ENCODE measurements around the gene CCDC40.

Gene CCDC40

DNA sequence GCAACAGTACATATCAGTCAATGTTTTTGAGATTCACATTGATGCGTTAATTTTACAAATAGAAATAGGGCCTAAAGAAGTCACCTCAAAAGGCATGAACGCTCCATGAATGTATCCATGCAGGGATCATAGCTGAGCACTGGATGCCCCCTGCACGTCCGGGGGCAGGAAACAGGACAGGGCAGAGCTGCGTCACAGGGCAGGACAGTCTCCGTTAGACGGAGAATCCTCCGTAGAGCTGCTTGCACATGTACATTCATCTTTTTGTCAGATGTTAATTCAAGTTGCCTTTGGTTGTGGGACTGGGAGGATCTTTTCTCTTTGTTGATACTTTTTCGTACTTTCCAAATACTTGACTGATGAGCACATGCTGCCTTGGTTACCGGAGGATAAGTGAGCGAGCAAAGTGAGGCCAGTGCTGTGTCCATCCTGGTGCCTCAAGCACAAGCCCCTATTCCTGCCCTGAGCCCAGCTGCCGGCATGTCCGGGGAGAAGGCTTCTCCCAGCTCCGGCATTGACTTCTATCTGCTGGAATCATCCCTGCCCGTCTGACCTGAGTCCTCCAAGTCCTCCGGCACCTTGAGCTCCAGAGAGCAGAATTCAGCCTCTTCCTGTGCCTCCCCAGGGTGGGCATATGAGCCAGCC is 80.0 kb downstream of the CCDC40 start:
- no peak for DNase-seq (ENCODE audit: low read depth in 2 of 2)

DNA sequence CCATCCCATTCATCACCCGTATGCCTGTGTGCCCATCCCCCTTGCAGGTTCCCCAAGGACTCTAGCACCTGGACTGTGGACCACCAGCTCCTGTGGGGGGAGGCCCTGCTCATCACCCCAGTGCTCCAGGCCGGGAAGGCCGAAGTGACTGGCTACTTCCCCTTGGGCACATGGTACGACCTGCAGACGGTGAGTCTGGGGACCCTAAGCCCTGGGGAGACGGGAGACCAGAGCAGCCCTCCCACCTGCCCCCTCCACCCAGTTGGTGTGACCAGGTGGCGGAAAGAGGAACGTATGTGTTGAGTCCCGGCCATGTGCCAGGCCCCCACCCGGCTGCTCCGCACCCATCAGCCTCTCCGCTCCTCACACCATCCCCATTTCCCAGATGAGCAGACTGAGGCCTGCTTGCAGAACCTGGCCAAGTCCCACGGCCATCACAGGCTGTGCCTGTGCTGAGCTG is 80.5 kb downstream of the CCDC40 start:
- DNase-seq (ENCODE audit: low read depth in 2 of 2): no peak

DNA sequence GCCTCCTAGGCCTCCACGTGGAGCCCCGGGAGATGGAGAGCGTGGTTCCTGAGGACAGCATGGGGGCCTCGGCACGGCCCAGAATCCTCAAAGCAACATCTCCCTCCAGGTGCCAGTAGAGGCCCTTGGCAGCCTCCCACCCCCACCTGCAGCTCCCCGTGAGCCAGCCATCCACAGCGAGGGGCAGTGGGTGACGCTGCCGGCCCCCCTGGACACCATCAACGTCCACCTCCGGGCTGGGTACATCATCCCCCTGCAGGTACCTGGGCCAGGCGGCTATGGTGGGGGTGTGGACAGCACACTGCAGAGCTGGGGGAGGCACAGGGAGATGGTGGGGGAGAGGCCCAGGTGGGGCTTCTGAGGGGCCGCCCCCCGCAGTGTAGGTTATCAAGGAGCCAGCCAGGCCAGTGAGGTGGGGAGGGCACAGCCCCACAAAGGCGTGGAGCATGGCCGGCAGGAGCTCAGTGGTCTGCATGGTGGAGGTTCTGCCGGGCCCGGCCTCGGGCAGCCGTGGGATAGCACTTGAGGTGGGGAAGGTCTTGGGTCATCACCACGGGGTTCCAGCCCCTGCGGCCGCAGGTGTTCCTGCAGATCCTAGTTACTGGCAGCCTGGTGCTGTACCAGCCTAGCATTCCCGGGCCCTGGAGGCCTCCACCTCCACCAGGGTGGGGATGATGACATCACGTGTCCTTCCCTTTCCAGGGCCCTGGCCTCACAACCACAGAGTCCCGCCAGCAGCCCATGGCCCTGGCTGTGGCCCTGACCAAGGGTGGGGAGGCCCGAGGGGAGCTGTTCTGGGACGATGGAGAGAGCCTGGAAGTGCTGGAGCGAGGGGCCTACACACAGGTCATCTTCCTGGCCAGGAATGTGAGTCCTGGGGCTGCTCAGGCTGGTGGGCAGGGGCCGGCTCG is 81.3 kb downstream of the CCDC40 start:
- DNase-seq (ENCODE audit: low read depth in 2 of 2): no peak

DNA sequence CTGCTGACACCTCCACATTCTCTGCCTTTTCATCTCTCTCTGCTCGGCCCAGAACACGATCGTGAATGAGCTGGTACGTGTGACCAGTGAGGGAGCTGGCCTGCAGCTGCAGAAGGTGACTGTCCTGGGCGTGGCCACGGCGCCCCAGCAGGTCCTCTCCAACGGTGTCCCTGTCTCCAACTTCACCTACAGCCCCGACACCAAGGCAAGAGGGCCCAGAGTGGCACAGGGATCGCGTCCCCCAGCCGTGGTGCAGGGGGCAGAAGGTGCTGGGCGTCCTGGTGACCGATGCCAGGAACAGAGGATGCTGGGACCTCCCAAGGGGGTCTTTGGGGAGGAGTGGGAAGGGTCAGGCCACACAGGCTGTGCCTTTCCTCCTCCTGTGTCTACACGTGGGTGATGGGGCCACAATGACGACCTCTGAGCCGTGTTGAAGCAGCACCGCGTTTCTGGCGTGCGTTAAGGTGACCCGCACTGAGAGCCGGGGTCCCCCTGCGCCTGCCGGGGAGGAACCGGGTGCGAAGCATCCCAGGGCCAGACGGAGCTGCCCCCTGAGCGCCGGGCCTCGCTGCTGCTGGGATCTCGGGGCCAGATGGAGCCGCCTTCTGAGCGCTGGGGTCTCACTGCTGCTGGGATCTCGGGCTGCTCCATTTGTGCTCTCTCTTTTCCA is 82.3 kb downstream of the CCDC40 start:
- no peak for DNase-seq (ENCODE audit: low read depth in 2 of 2)

DNA sequence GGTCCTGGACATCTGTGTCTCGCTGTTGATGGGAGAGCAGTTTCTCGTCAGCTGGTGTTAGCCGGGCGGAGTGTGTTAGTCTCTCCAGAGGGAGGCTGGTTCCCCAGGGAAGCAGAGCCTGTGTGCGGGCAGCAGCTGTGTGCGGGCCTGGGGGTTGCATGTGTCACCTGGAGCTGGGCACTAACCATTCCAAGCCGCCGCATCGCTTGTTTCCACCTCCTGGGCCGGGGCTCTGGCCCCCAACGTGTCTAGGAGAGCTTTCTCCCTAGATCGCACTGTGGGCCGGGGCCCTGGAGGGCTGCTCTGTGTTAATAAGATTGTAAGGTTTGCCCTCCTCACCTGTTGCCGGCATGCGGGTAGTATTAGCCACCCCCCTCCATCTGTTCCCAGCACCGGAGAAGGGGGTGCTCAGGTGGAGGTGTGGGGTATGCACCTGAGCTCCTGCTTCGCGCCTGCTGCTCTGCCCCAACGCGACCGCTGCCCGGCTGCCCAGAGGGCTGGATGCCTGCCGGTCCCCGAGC is 82.9 kb downstream of the CCDC40 start:
- no peak for DNase-seq (ENCODE audit: low read depth in 2 of 2)

DNA sequence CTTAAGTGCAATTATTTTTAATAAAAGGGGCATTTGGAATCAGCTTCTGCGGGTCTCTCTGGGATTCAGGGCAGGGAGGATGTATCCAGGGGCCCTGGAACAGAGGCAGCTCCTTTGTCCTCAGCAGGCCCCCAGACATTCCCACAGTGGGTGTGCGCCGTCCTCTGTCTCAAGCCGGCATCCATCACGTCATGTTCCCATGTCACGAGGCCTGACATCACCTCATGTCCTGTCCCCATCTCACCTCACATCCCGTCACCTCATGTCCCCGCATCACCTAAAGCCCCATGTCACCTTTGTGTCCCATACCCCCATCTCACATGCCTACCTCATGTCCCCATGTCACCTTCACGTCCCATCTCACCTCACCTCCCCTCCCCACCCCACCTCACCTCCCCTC is 83.4 kb downstream of the CCDC40 start:
- DNase-seq (ENCODE audit: low read depth in 2 of 2): no peak

DNA sequence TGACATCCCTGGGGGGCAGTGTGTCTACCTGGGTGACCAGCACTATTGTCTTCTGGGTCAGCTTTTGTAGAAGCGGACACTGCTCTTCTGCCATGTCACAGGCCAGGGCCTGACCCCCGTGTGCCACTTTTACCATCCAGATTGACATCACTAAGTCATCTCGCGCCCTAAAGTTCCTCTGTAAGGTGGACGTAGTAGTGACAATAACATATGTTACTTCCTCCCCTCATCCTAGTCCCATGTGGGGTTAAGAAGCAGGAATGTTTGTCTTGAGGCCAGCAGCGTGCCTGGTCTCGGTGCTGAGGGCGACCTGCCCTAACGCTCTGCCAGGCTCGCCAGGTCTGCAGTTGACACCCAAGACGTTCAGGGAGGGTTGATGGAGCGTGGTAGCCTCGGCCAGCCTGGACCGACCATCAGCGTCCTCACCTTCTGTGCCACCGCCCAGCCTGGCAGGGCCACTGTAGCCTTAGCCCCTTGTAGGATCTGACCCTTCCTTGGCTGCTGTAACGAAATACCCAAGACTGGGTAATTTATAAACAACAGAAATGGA is 85.7 kb downstream of the CCDC40 start:
- no peak for DNase-seq (ENCODE audit: low read depth in 2 of 2)

DNA sequence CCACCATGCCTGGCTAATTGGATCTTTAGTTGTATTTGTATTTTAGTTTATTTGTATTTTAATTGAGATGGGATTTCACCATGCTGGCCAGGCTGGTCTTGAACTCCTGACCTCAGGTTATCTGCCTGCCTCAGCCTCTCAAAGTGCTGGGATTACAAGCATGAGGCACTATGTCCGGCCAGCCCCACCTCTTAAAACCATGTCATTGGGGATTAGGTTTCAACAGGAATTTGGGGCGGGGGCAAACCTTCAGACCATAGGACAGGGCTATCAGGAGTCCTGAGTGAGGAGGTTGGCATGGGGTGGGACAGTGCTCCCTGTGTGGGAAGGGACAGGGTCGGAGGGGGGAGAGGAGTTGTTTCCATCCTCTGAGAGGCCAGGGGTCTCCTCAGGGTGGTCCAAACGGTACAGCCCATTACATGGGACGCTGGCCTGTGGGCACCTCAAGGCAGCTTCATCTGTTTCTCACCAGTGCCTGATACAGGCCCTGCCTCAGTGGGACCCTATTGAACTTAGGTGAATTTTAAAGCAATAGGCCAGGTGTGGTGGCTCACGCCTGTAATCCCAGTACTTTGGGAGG is 86.6 kb downstream of the CCDC40 start:
- DNase-seq (ENCODE audit: low read depth in 2 of 2): no peak

DNA sequence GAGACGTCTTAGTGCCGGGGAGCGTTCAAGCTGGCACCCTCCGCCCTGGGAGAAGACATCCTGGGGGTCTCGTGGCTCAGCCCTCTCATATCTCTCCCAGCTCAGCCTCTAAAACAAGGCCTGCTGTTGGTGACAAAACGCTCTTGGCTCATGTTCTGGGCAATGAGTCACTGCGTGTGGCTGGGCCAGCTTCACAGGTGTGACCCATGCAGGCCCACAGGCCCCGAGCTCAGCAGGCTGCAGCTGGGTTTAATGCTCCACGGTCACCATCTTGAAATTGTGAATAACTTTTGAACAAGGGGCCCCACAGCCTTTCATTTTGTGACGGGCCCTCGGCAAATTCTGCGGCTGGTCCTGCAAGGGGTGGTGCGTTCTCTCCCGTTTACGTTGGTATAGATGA is 87.3 kb downstream of the CCDC40 start:
- no peak for DNase-seq (ENCODE audit: low read depth in 2 of 2)

DNA sequence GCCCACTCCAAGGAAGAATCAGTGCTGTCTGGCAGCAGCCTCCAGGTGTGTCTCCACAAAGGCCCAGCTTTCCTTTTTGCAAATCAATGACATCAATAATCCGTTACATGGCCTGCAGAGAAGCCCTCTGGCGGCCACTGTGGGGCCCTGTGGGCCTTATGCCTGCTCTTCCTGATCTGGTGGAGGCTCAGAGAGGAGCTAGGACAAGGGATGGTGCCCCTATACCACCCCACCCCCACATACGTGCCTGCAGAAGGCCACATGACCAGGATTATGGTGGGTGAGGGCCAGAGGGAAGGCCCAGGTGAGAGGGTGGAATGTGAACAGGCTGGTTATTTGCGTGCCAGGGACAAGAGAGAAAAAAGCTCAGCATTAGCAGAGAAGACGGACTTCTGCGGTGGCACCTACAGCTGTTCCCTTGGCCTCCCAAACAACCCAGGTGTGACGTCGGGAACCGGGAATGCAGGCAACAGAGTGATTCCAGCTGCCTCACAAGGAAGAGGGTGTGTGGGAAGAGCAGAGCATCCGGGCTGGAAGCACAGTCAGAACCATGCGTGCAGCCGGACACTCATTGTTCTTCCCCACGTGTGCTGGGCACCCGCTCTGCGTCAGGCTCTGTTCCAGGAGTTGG is 88.0 kb downstream of the CCDC40 start:
- DNase-seq (ENCODE audit: low read depth in 2 of 2): no peak

DNA sequence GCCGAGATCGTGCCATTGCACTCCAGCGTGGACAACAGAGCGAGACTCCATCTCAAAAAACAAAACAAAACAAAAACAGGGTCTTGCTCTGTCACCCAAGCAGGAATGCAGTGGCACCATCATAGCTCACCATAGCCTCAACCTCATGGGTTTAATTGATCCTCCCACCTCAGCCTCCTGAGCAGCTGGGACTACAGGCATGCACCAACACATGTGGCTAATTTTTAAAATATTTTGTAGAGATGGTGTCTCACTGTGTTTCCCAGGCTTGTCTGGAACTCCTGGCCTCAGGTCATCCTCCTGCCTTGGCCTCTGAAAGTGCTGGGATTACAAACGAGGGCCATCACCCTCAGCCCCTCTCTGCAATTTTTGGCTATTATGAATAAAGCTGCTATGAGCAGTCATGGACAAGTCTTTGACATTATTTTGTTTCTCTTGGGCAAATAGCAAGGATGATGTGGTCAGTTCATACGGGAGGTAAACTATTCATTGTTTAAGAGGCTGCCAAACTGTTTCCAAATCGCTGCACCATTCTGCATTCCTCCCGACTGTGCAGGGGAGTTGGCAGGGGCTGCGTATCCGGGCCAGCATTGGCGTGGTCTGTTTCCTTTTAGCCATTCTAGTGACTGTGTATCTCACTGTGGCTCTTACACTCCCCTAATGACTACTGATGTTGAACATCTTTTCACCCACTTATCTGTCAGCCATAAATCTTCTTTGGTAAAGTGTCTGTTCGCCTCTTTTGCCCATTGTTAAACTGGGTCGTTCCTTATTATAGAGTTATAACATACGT is 89.4 kb downstream of the CCDC40 start:
- no peak for DNase-seq (ENCODE audit: low read depth in 2 of 2)

DNA sequence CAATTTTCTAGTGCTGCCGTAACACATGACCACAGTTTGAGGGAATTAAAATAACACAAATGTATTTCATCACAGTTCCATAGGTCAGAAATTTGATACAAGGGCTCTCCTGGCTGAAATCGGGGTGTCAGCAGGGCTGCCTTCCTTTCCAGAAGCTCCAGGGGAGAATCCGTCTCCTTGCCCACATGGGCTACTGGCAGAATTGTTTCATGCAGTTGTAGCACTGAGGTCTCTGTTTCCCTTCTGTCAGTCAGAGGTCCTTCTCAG is 89.9 kb downstream of the CCDC40 start:
- DNase-seq (ENCODE audit: low read depth in 2 of 2): no peak

DNA sequence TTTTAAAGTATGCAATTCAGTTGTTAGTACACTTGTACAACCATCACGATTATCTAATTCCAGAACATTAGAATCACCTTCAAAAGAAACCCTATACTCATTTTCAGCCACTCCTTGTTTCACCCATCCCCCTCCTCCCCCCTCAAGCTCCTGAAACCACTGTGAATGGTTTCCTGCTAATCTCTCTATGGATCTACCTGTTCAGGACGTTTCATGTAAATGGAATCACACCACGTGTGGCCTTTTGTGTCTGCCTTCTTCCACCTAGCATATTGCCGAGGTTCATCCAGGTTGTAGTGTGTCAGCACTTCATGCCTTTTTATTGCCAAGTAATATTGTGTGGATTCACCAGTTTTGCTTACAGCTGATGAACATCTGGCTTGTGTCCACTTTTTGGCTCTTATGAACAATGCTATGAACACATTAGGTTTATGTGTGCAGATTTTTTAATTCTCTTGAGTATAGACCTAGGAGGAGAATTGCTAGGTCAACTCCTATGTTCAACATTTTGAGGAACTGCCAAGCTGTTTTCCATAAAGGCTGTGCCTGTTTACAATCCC is 92.6 kb downstream of the CCDC40 start:
- DNase-seq (ENCODE audit: low read depth in 2 of 2): no peak

DNA sequence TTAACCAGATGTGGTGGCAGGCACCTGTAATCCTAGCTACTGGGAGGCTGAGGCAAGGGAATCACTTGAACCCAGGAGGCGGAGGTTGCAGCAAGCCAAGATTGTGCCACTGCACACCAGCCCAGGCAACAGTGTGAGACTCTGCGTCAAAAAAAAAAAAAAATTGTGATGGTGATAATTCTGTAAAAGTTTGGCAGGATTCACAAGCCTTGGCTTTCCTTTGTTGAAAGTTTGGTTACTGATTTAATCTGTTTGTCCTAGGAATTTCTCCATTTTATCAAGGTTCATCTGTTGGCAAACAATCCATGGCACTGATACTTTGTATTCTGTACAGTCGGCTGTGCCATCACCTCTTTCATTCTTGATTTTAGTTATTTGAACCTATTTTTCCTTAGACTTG is 94.5 kb downstream of the CCDC40 start:
- no peak for DNase-seq (ENCODE audit: low read depth in 2 of 2)

DNA sequence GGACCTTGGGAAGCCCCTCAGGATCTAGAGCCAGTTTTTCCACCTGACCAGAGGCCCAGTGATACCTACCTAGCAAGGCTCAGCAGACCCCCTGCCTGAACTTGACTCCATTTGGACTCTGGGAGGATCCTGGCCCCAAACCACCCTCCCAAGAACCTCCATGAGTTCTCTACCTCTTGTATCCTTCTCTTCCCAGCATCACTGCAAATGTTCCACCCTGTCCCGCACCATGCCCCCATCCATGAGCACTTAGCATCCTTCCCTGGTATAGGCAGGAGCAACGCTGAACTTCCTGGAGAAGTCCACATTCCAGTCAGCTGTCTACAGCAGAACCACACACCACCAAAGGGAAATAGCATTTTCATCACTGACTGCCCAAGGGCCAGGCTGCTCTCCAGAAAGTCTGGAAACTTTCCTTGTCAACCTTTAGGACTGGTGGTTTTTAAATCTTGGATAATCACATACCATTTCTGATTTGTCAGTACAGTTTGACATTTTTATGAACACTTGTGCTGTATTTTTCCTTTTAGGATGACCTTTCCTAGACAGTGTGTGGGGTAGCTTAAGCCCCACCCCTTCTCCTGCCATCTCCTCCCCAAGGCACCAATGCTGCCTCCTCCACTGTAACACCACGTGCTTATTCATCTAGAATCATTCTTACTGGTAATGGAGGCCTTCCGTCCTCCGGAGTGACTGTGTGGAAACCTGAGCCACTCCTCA is 96.6 kb downstream of the CCDC40 start:
- no peak for DNase-seq (ENCODE audit: low read depth in 2 of 2)

DNA sequence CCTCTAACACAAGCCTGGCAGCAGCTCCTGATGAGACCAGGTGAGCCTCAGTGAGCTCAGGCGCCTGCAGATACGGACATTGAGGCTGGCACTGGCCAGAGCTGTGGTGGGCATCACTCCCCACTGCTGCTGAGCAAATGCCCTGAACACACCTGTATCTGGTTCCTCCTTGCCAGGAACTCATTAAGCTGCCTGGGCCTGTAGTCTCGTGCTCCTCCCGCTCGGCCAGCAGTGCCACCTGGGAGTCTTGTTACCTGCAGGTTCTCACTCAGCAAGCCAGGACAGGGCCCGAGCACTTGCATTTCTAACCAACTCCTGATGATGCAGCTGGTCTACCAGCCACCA is 97.2 kb downstream of the CCDC40 start:
- DNase-seq (ENCODE audit: low read depth in 2 of 2): no peak

DNA sequence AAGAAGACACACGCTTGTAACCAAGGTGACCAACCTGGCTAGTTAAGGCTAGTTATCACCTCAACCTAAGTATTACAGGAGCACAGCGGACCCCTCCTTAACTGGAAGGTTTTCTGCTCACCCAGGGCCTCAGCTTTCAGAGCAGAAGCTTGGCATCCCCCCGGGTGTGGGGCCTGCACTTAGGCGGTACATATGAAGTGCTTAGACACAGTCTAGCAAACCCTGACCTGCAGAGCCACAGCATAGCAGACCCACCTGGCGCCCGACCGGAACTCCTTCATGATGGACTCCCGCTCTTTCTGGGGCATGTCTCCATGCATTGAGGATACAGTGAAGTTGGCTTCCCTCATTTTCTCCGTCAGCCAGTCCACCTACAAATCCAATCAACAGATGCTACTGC is 100.7 kb downstream of the CCDC40 start:
- no peak for DNase-seq (ENCODE audit: low read depth in 2 of 2)

DNA sequence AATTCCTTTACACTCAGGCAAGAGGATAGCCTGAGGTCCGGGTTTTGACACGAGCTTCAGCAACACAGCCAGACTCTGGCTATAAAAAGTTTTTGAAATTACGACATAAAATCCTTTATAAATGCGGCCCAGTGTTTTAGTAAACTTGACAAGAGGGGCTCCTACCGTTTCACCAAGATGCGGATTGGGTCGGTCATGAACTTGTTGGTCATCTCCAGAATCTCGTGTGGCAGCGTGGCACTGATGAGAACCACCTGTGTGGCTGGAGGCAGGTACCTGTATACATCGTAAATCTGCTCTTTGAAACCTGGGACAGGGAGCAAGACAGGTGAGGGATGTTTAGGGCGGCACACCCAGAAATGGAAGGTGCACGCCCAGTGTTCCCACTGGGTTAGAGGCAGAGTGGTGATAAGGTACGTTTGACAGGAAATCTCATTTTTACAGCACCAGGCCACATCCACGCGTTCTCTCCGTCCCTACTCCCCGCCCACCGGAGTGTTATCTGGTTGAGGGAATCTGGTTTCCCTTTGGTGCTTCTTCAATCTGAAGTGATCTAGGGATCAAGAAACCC is 102.5 kb downstream of the CCDC40 start:
- DNase-seq (ENCODE audit: low read depth in 2 of 2): no peak

DNA sequence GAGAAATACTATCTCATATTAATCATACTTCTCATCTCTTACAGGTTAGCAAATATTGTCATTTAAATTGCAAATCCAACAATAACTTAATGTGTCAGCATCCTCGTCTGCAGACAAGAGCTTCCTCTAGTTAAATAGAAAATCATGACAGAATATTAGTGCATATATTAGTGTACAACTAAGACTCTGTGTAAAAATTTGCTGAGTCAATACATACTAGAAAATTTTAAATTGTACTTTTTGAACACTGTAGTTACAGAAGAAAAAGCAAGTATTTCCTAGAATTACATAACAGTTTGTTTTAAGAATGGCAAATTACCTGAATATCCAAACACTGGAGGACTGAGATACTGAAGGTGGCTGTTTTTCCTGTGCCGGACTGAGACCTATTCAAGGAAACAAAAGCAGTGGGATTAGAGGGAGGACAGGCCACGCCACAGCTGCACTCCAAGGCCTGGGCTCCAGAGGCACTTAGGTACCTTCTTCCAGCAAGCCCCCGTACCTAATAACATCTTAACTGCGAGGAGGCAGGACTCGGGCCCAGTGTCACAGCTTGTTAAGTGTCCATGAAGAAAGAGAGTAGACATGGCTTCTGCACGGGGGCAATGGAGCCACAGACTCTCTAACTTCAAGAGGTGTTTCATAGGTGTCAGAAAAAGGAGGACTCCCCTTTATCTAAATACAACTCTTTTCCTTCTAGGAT is 105.2 kb downstream of the CCDC40 start:
- DNase-seq (ENCODE audit: low read depth in 2 of 2): no peak

All from stimulated activated CD8-positive, alpha-beta memory T cell treated with anti-CD3 and anti-CD28 coated beads, Interleukin-2, amount 100 ng/mL, for 48 hours (primary cell).